Osteocyte (in vitro differentiated cells): ENCODE results near the gene ILDR2. TPM values are rescaled to one million over a fixed set of nuclear protein-coding genes. Genes with fewer than 3 reads are reported as not detected.

Experiments used
- DNase-seq: peaks from one replicate; pipeline ENCODE4 v3.0.0; 2021; ENCODE audit warnings: mixed read lengths; ENCODE audit not compliant: unreplicated experiment; ENCODE audit errors: extremely low spot score
- H3K27ac Mint-ChIP-seq: one replicate; pipeline ENCODE4 v1.8.0; 2021; ENCODE audit warnings: mild to moderate bottlenecking, mixed read lengths; ENCODE audit not compliant: unreplicated experiment
- H3K27me3 Mint-ChIP-seq: one replicate; pipeline ENCODE4 v1.8.0; 2021; ENCODE audit warnings: mixed read lengths; ENCODE audit not compliant: unreplicated experiment
- H3K36me3 Mint-ChIP-seq: one replicate; pipeline ENCODE4 v1.8.0; 2021; ENCODE audit warnings: mixed read lengths; ENCODE audit not compliant: unreplicated experiment
- H3K4me1 Mint-ChIP-seq: one replicate; pipeline ENCODE4 v1.8.0; 2021; ENCODE audit warnings: mixed read lengths; ENCODE audit not compliant: unreplicated experiment
- H3K4me3 Mint-ChIP-seq: one replicate; pipeline ENCODE4 v1.8.0; 2021; ENCODE audit warnings: mild to moderate bottlenecking, moderate library complexity, mixed read lengths; ENCODE audit not compliant: unreplicated experiment
- H3K9me3 Mint-ChIP-seq: one replicate; pipeline ENCODE4 v1.8.0; 2021; ENCODE audit warnings: mixed read lengths; ENCODE audit not compliant: unreplicated experiment
- CTCF ChIP-seq: fragments of 200-600 bp; sonication (generic); IDR thresholded peaks from 2 replicates; pipeline ENCODE4 v1.5.0; 2021; ENCODE audit warnings: antibody characterized with exemption, mild to moderate bottlenecking, moderate library complexity
- total RNA-seq: library from RNA; stranded (reverse); gene quantifications from 2 replicates; pipeline ENCODE4 v1.2.1, GENCODE V29; 2021

The ILDR2 gene
- total RNA-seq, 1 donor from 2014 or later: 0.16 TPM

GRCh38 chr1:166956057-166956850 is 19.1 kb downstream of the ILDR2 start:
- Mint-ChIP-seq H3K27me3 (peaks cover 74% of the 10 kb centered on the region), H3K4me1 (peaks cover 9% of the 10 kb centered on the region), H3K9me3 (no peaks in the 10 kb centered on the region), H3K4me3 (no peak overlapping the region), H3K36me3 (no peaks in the 10 kb centered on the region), H3K27ac (no peak overlapping the region)
- no peak for TF ChIP-seq CTCF
- DNase-seq: no peak

GRCh38 chr1:166953491-166953890 is 21.8 kb downstream of the ILDR2 start:
- no peak overlapping the region for H3K27ac Mint-ChIP-seq
- no peak for DNase-seq

GRCh38 chr1:166952002-166952746 is 23.2 kb downstream of the ILDR2 start:
- DNase-seq: no peak
- Mint-ChIP-seq H3K4me1 (peaks cover 11% of the 10 kb centered on the region), H3K4me3 (no peak overlapping the region), H3K9me3 (no peaks in the 10 kb centered on the region), H3K36me3 (no peaks in the 10 kb centered on the region), H3K27ac (no peak overlapping the region), H3K27me3 (peaks cover 71% of the 10 kb centered on the region)
- TF ChIP-seq CTCF: no peak

More at GRCh38 chr1:166953491-166953890, 21.8 kb downstream of the ILDR2 start:
- no peak for TF ChIP-seq CTCF
- Mint-ChIP-seq H3K4me3 (no peak overlapping the region), H3K27me3 (peaks cover 72% of the 10 kb centered on the region), H3K4me1 (peaks cover 9% of the 10 kb centered on the region), H3K9me3 (no peaks in the 10 kb centered on the region), H3K36me3 (no peaks in the 10 kb centered on the region)

- peaks cover 11% of the 10 kb centered on the region for H3K4me1 Mint-ChIP-seq
- H3K27me3 Mint-ChIP-seq: peaks cover 71% of the 10 kb centered on the region
- TF ChIP-seq CTCF: no peak
- DNase-seq: no peak
- H3K9me3 Mint-ChIP-seq: no peaks in the 10 kb centered on the region
- H3K36me3 Mint-ChIP-seq: no peaks in the 10 kb centered on the region
- no peak overlapping the region for H3K4me3 Mint-ChIP-seq
- H3K27ac Mint-ChIP-seq: no peak overlapping the region
Measured at GRCh38 chr1:166951050-166951449, 24.3 kb downstream of the ILDR2 start.

- peaks cover 79% of the 10 kb centered on the region for H3K27me3 Mint-ChIP-seq
- DNase-seq: no peak
- no peaks in the 10 kb centered on the region for H3K36me3 Mint-ChIP-seq
- no peak overlapping the region for H3K4me3 Mint-ChIP-seq
- H3K9me3 Mint-ChIP-seq: no peaks in the 10 kb centered on the region
- H3K27ac Mint-ChIP-seq: no peak overlapping the region
- H3K4me1 Mint-ChIP-seq: peaks cover 11% of the 10 kb centered on the region
- no peak for TF ChIP-seq CTCF
Measured at GRCh38 chr1:166950156-166950555, 25.2 kb downstream of the ILDR2 start.
